Measurements from ENCODE around the gene ANGPT4. TPM values are rescaled to one million over a fixed set of nuclear protein-coding genes. Genes with fewer than 3 reads are reported as not detected.

Gene ANGPT4
- total RNA-seq, 5 donors from 2014 or later (not counting 1 experiment from before 2014, with no cell fraction given), result not detected

GRCh38 chr20:842547-842940 lies 73.6 kb downstream of the ANGPT4 start:
- Histone ChIP-seq H3K4me1 (ENCODE audit: control insufficient read depth in 1 of 2, extremely low read depth in 1 of 2, insufficient read depth in 2 of 2, low read length in 2 of 2) (peaks cover 13 to 68% of the 10 kb centered on the region in 2 experiments), H3K9me3 (no peaks in the 10 kb centered on the region), H3K36me3 (ENCODE audit: control insufficient read depth in 2 of 2, extremely low read depth in 1 of 2, insufficient read depth in 1 of 2, low read length in 1 of 2) (peaks cover 2 to 10% of the 10 kb centered on the region in 2 donors), H3K27me3 (replicated peaks in 1 of 2; ENCODE audit: control insufficient read depth in 2 of 2, extremely low read depth in 1 of 2, insufficient read depth in 2 of 2, low read length in 1 of 2) (peaks cover 3 to 5% of the 10 kb centered on the region in 2 experiments), H3K4me3 (ENCODE audit: control insufficient read depth in 1 of 2, extremely low read depth in 1 of 2, low read length in 1 of 2) (no peak overlapping the region), H3K27ac (ENCODE audit: low read length) (no peak overlapping the region)
- Mint-ChIP-seq H3K36me3 (peaks cover 4% of the 10 kb centered on the region), H3K27me3 (no peaks in the 10 kb centered on the region), H3K4me1 (peaks cover 55 to 59% (median 58%) of the 10 kb centered on the region in 3 donors), H3K4me3 (peak overlapping the region; percentile 17 to 72 (median 29)), H3K9me3 (no peaks in the 10 kb centered on the region), H3K27ac (peak overlapping the region; percentile 22 to 31)
- CTCF ChIA-PET, result no interaction called here
- ATAC-seq (replicated peaks in 1 of 4) (no peak), DNase-seq (no peak)
- POLR2A ChIA-PET, result no interaction called here
- WGBS (ENCODE audit: insufficient coverage), result no CpG with 5 or more reads among the region's 2 CpGs

- peaks cover 4% of the 10 kb centered on the region for H3K36me3 Mint-ChIP-seq
- Histone ChIP-seq H3K4me3 (ENCODE audit: control insufficient read depth in 1 of 2, extremely low read depth in 1 of 2, low read length in 1 of 2) (peak overlapping the region; percentile 43 to 49), H3K4me1 (ENCODE audit: control insufficient read depth in 1 of 2, extremely low read depth in 1 of 2, insufficient read depth in 2 of 2, low read length in 2 of 2) (peaks cover 7 to 68% of the 10 kb centered on the region in 2 experiments), H3K27me3 (replicated peaks in 1 of 2; ENCODE audit: control insufficient read depth in 2 of 2, extremely low read depth in 1 of 2, insufficient read depth in 2 of 2, low read length in 1 of 2) (peaks cover 3 to 5% of the 10 kb centered on the region in 2 experiments), H3K36me3 (ENCODE audit: control insufficient read depth in 2 of 2, extremely low read depth in 1 of 2, insufficient read depth in 1 of 2, low read length in 1 of 2) (peaks cover 2 to 10% of the 10 kb centered on the region in 2 donors), H3K9me3 (no peaks in the 10 kb centered on the region), H3K27ac (ENCODE audit: low read length) (no peak overlapping the region)
- H3K27ac Mint-ChIP-seq, result peak overlapping the region in 1 of 2 donors; percentile 28
- H3K4me1 Mint-ChIP-seq, result peaks cover 54 to 57% (median 55%) of the 10 kb centered on the region in 3 donors
- ChIA-PET CTCF (no interaction called here), POLR2A (no interaction called here)
- no peaks in the 10 kb centered on the region for H3K9me3 Mint-ChIP-seq
- peak overlapping the region; percentile 63 to 72 (median 67) for H3K4me3 Mint-ChIP-seq
- H3K27me3 Mint-ChIP-seq, result no peaks in the 10 kb centered on the region
- 49% methylated on average over 51 of the region's 62 CpGs for WGBS (ENCODE audit: insufficient coverage)
- ATAC-seq (replicated peaks in 1 of 4) (no peak), DNase-seq (no peak)
These were observed 74.3 kb downstream of the ANGPT4 start for GRCh38 chr20:841568-842546.

- Mint-ChIP-seq H3K27ac (no peak overlapping the region), H3K9me3 (no peaks in the 10 kb centered on the region), H3K27me3 (no peaks in the 10 kb centered on the region), H3K4me3 (peak overlapping the region; percentile 63 to 72 (median 67)), H3K4me1 (peaks cover 52 to 57% (median 54%) of the 10 kb centered on the region in 3 donors), H3K36me3 (peaks cover 4% of the 10 kb centered on the region)
- CTCF ChIA-PET, result no interaction called here
- WGBS (ENCODE audit: insufficient coverage), result 37% methylated on average over 46 of the region's 59 CpGs
- Histone ChIP-seq H3K27me3 (replicated peaks in 1 of 2; ENCODE audit: control insufficient read depth in 2 of 2, extremely low read depth in 1 of 2, insufficient read depth in 2 of 2, low read length in 1 of 2) (peaks cover 3 to 5% of the 10 kb centered on the region in 2 experiments), H3K9me3 (no peaks in the 10 kb centered on the region), H3K4me1 (ENCODE audit: control insufficient read depth in 1 of 2, extremely low read depth in 1 of 2, insufficient read depth in 2 of 2, low read length in 2 of 2) (peaks cover 7 to 60% of the 10 kb centered on the region in 2 experiments), H3K4me3 (ENCODE audit: control insufficient read depth in 1 of 2, extremely low read depth in 1 of 2, low read length in 1 of 2) (peak overlapping the region; percentile 10 to 43), H3K36me3 (ENCODE audit: control insufficient read depth in 2 of 2, extremely low read depth in 1 of 2, insufficient read depth in 1 of 2, low read length in 1 of 2) (peaks cover 2 to 10% of the 10 kb centered on the region in 2 donors), H3K27ac (ENCODE audit: low read length) (no peak overlapping the region)
- ATAC-seq (replicated peaks in 1 of 4) (no peak), DNase-seq (peak in 4 of 35 experiments; percentile 25 to 45 (median 33))
- POLR2A ChIA-PET, result no interaction called here
These were observed 75.1 kb downstream of the ANGPT4 start for GRCh38 chr20:840858-841567.

- no peaks in the 10 kb centered on the region for H3K9me3 Mint-ChIP-seq
- H3K27me3 ChIP-seq (replicated peaks in 1 of 2; ENCODE audit: control insufficient read depth in 2 of 2, extremely low read depth in 1 of 2, insufficient read depth in 2 of 2, low read length in 1 of 2), result peaks cover 3 to 5% of the 10 kb centered on the region in 2 experiments
- DNase-seq (no peak), ATAC-seq (replicated peaks in 1 of 4) (no peak)
- H3K27ac ChIP-seq (ENCODE audit: low read length), result no peak overlapping the region
- H3K36me3 ChIP-seq (ENCODE audit: control insufficient read depth in 2 of 2, extremely low read depth in 1 of 2, insufficient read depth in 1 of 2, low read length in 1 of 2), result peaks cover 2 to 10% of the 10 kb centered on the region in 2 donors
- ChIA-PET POLR2A (no interaction called here), CTCF (no interaction called here)
- peaks cover 54 to 57% (median 54%) of the 10 kb centered on the region in 3 donors for H3K4me1 Mint-ChIP-seq
- H3K9me3 ChIP-seq, result no peaks in the 10 kb centered on the region
- no peak overlapping the region for H3K4me3 ChIP-seq (ENCODE audit: control insufficient read depth in 1 of 2, extremely low read depth in 1 of 2, low read length in 1 of 2)
- peaks cover 9 to 58% of the 10 kb centered on the region in 2 experiments for H3K4me1 ChIP-seq (ENCODE audit: control insufficient read depth in 1 of 2, extremely low read depth in 1 of 2, insufficient read depth in 2 of 2, low read length in 2 of 2)
- H3K4me3 Mint-ChIP-seq, result peak overlapping the region; percentile 54 to 72 (median 55)
- H3K36me3 Mint-ChIP-seq, result peaks cover 4% of the 10 kb centered on the region
- H3K27ac Mint-ChIP-seq, result no peak overlapping the region
- WGBS (ENCODE audit: insufficient coverage), result 87% methylated on average over 4 of the region's 7 CpGs
- no peaks in the 10 kb centered on the region for H3K27me3 Mint-ChIP-seq
These were observed 75.7 kb downstream of the ANGPT4 start for GRCh38 chr20:840503-840857.

- Histone ChIP-seq H3K36me3 (ENCODE audit: control insufficient read depth in 2 of 2, extremely low read depth in 1 of 2, insufficient read depth in 1 of 2, low read length in 1 of 2) (peaks cover 2 to 10% of the 10 kb centered on the region in 2 donors), H3K27ac (ENCODE audit: low read length) (no peak overlapping the region), H3K9me3 (no peaks in the 10 kb centered on the region), H3K4me3 (ENCODE audit: control insufficient read depth in 1 of 2, extremely low read depth in 1 of 2, low read length in 1 of 2) (no peak overlapping the region), H3K4me1 (ENCODE audit: control insufficient read depth in 1 of 2, extremely low read depth in 1 of 2, insufficient read depth in 2 of 2, low read length in 2 of 2) (peaks cover 17 to 59% of the 10 kb centered on the region in 2 experiments), H3K27me3 (replicated peaks in 1 of 2; ENCODE audit: control insufficient read depth in 2 of 2, extremely low read depth in 1 of 2, insufficient read depth in 2 of 2, low read length in 1 of 2) (peaks cover 3 to 5% of the 10 kb centered on the region in 2 experiments)
- Mint-ChIP-seq H3K9me3 (no peaks in the 10 kb centered on the region), H3K27me3 (no peaks in the 10 kb centered on the region), H3K4me3 (peak overlapping the region in 2 of 3 donors; percentile 25 to 72), H3K27ac (peak overlapping the region in 1 of 2 donors; percentile 71), H3K36me3 (peaks cover 4% of the 10 kb centered on the region), H3K4me1 (peaks cover 61 to 64% (median 61%) of the 10 kb centered on the region in 3 donors)
- WGBS (ENCODE audit: insufficient coverage), result 100% methylated on average over 5 of the region's 11 CpGs
- DNase-seq (no peak), ATAC-seq (replicated peaks in 1 of 4) (no peak)
- ChIA-PET CTCF (no interaction called here), POLR2A (no interaction called here)
These were observed 76.5 kb downstream of the ANGPT4 start for GRCh38 chr20:839626-840025.

GRCh38 chr20:839015-839414 lies 77.1 kb downstream of the ANGPT4 start:
- Histone ChIP-seq H3K36me3 (ENCODE audit: control insufficient read depth in 2 of 2, extremely low read depth in 1 of 2, insufficient read depth in 1 of 2, low read length in 1 of 2) (peaks cover 2 to 10% of the 10 kb centered on the region in 2 donors), H3K4me3 (ENCODE audit: control insufficient read depth in 1 of 2, extremely low read depth in 1 of 2, low read length in 1 of 2) (no peak overlapping the region), H3K27me3 (replicated peaks in 1 of 2; ENCODE audit: control insufficient read depth in 2 of 2, extremely low read depth in 1 of 2, insufficient read depth in 2 of 2, low read length in 1 of 2) (peaks cover 3 to 5% of the 10 kb centered on the region in 2 experiments), H3K27ac (ENCODE audit: low read length) (no peak overlapping the region), H3K9me3 (no peaks in the 10 kb centered on the region), H3K4me1 (ENCODE audit: control insufficient read depth in 1 of 2, extremely low read depth in 1 of 2, insufficient read depth in 2 of 2, low read length in 2 of 2) (peaks cover 21 to 59% of the 10 kb centered on the region in 2 experiments)
- DNase-seq (no peak), ATAC-seq (replicated peaks in 1 of 4) (no peak)
- Mint-ChIP-seq H3K27me3 (no peaks in the 10 kb centered on the region), H3K36me3 (peaks cover 4% of the 10 kb centered on the region), H3K9me3 (no peaks in the 10 kb centered on the region), H3K4me3 (no peak overlapping the region), H3K4me1 (peaks cover 61 to 64% (median 62%) of the 10 kb centered on the region in 3 donors), H3K27ac (peak overlapping the region in 1 of 2 donors; percentile 28)
- CTCF ChIA-PET, result interaction anchor here in 1 of 2 donors (0.6 kb wide), 2 partner anchors 14 to 20 kb away, joined by 3 to 4 read pairs; no protein-coding TSS in a partner anchor
- 96% methylated on average over 4 of the region's 5 CpGs for WGBS (ENCODE audit: insufficient coverage)
- POLR2A ChIA-PET, result no interaction called here

Measured in T-cell (primary cell).